Heart right ventricle (tissue), 16 donors: ENCODE results near the gene GAMT. TPM values are rescaled to one million over a fixed set of nuclear protein-coding genes. Genes with fewer than 3 reads are reported as not detected.

Experiments
- ATAC-seq, 8 donors: fragments of 200-7000 bp; cut with Tn5 transposase; one replicate each; pipeline ENCODE4 v1.9.1; 2020; ENCODE audit warnings: mild to moderate bottlenecking in 8 of 8, moderate library complexity in 8 of 8, moderate number of reproducible peaks in 1 of 8
- DNase-seq, 2 donors: peaks; one replicate each; pipeline ENCODE4 v3.0.0-alpha.2; 2020
- H3K27ac ChIP-seq, 10 donors: fragments of 200-600 bp; sonication (generic) in 2 of 10; one replicate each; pipeline versions ENCODE4 v1.5.0 to v1.8.0; 2020 to 2022; ENCODE audit warnings: mild to moderate bottlenecking in 3 of 10
- H3K27me3 ChIP-seq, 7 donors: fragments of 200-600 bp; one replicate each; pipeline ENCODE4 v1.8.0; 2021 to 2022; ENCODE audit warnings: mild to moderate bottlenecking in 2 of 7
- H3K36me3 ChIP-seq, 9 donors: fragments of 200-600 bp; sonication (generic) in 1 of 9; one replicate each; pipeline versions ENCODE4 v1.5.0 to v1.8.0; 2020 to 2022; ENCODE audit warnings: mild to moderate bottlenecking in 2 of 9
- H3K4me1 ChIP-seq, 9 donors: fragments of 200-600 bp; sonication (generic) in 1 of 9; one replicate each; pipeline versions ENCODE4 v1.5.0 to v1.8.0; 2020 to 2022; ENCODE audit warnings: mild to moderate bottlenecking in 4 of 9
- H3K4me3 ChIP-seq, 10 donors: fragments of 200-600 bp; sonication (generic) in 2 of 10; one replicate each; pipeline versions ENCODE4 v1.5.0 to v1.8.0; 2020 to 2022; ENCODE audit warnings: mild to moderate bottlenecking in 7 of 10, moderate library complexity in 2 of 10
- H3K9me3 ChIP-seq, 11 donors: fragments of 200-600 bp in 10 of 11; sonication (generic) in 2 of 11; one replicate each; pipeline versions ENCODE4 v1.5.0 to v1.8.0; 2013 to 2022; ENCODE audit warnings: mild to moderate bottlenecking in 2 of 11, control low read depth in 1 of 11, moderate library complexity in 1 of 11
- WGBS, 2 donors: extraction: QIAGEN DNeasy Blood & Tissue Kit; methylation state at CpG; one replicate each; pipeline ENCODE4 v1.1.7; 2013; ENCODE audit warnings: inconsistent platforms in 1 of 2; 5-methylcytosine and 5-hydroxymethylcytosine counted together
- intact Hi-C, 10 donors: fragments of 100-400 bp; cut with DNase I; formaldehyde crosslinking; loops; one replicate each; pipeline versions ENCODE4 v1.11.1 to v1.14.2; 2022
- polyA plus RNA-seq, 2 donors: library from polyadenylated mRNA; stranded (reverse); fragments of 200-250 nt; gene quantifications; one replicate each; pipeline ENCODE4 v1.2.3, GENCODE V29; 2013
- total RNA-seq, 10 donors: library from RNA; stranded (reverse); fragmentation: NEBNext Ultra II Directional in 3 of 10; extraction: Animal tissue kit (Norgen Biotek cat#: 25700) in 3 of 10; gene quantifications; one replicate each; pipeline versions ENCODE4 v1.2.1 to v1.2.4, GENCODE V29; 2021 to 2023
- TF ChIP-seq, protein P1 (sequence below), 9 donors: fragments of 200-600 bp; sonication (generic) in 2 of 9; IDR thresholded peaks; one replicate each; pipeline versions ENCODE4 v1.5.0 to v1.8.0; 2021 to 2022; ENCODE audit warnings: antibody characterized with exemption in 9 of 9, mild to moderate bottlenecking in 5 of 9, moderate library complexity in 1 of 9
- donor health status: Arrhythmogenic right ventricular cardiomyopathy.
- donor health status: ischemic (EF 13 %, LVEDD 7.1; RV severe dilation, severe dysfunction).
- donor health status: healthy with polysubstance abuse.
- donor health status: DM: no; HTN: yes; CAD: no.
- donor health status: DM: no; HTN: no; CAD: no.
- donor health status: ischemic (EF 25% LVEDD 6.9; RV normal size, moderate dysfunction).
- donor health status: ischemic (EF 25% LVEDD 5.7; RV mildly dilated, moderate dysfunction).
- donor health status: healthy.
- donor health status: DM: yes; HTN: yes; CAD: no.
- donor health status: Ischemic cardiomyopathy.
- donor health status: ischemic (EF 35%, LVEDD 5.7; RV mildly dilated, moderate dysfunction).
- donor health status: nonischemic (EF 11% LVEDD 7.7; RV severe dilation, severe dysfunction).
- donor health status: DM: yes; HTN: yes; CAD: no.
- donor health status: PGD.
- donor health status: ischemic (EF 29% LVEDD 5.4; RV normal size, mild dysfunction).
- donor health status: nonischemic (EF 23%, LVEDD 6.1; RV moderate dilation, normal function).

The GAMT gene
- total and polyA plus RNA-seq, 12 donors = 30.8 to 260 (median 72.1) TPM

DNA sequence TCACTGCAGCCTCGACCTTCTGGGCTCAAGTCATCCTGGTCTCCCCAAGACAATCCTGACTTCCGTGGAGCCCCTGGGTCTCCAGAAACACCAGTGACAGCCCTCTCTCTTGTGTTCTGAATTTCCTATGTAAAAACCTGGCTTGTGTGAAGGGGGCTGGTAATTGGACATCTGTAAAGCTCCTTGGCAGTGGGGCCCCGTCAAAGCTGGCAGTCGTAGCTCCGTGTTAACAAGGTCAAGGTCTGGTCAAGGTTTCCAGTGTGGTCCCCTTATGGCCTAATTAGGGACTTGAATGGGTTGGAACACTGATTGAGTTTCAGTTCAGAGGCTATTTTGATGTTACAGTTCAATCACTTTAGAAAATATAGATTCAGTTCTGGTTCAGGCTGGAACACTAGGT is 50.5 kb downstream of the GAMT start:
- TF ChIP-seq, protein P1, sequence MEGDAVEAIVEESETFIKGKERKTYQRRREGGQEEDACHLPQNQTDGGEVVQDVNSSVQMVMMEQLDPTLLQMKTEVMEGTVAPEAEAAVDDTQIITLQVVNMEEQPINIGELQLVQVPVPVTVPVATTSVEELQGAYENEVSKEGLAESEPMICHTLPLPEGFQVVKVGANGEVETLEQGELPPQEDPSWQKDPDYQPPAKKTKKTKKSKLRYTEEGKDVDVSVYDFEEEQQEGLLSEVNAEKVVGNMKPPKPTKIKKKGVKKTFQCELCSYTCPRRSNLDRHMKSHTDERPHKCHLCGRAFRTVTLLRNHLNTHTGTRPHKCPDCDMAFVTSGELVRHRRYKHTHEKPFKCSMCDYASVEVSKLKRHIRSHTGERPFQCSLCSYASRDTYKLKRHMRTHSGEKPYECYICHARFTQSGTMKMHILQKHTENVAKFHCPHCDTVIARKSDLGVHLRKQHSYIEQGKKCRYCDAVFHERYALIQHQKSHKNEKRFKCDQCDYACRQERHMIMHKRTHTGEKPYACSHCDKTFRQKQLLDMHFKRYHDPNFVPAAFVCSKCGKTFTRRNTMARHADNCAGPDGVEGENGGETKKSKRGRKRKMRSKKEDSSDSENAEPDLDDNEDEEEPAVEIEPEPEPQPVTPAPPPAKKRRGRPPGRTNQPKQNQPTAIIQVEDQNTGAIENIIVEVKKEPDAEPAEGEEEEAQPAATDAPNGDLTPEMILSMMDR (IDR thresholded peaks at IDR 0.05) = no peak
- H3K4me3 ChIP-seq = no peak overlapping the region
- H3K9me3 ChIP-seq = no peaks in the 10 kb centered on the region
- no peak for DNase-seq
- H3K4me1 ChIP-seq = peaks cover 0 to 13% (median 10%) of the 10 kb centered on the region in 9 donors
- H3K36me3 ChIP-seq = no peaks in the 10 kb centered on the region
- no peaks in the 10 kb centered on the region for H3K27me3 ChIP-seq
- WGBS, 2 donors = 33 to 49% methylated on average over 5 of the region's 5 CpGs
- ATAC-seq = no peak
- H3K27ac ChIP-seq = no peak overlapping the region
- intact Hi-C loops = loop anchor here in 1 of 10 donors (10.0 kb wide), 1 partner anchor 66 kb away; the partner anchor contains the start of gene EFNA2

DNA sequence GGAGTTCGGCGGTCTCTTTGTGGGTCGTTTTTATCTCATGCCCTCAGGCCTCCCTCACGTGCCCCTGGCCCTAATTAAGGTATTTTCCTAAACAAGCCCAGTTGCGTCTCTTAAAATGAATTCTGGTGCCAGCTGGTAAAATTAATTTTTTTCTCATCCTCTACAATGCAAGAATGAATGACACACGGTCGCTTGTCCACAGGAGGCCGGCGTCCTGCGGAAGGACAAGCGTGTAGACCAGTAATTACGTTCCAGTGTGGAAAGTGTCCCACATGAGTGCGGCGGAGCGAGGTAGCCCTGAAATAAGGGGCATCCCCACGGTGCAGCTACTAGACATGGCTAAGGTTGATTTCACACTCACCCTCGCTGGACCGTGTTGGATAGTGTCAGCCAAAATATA is 52.1 kb downstream of the GAMT start:
- intact Hi-C loops = no loop called here
- ATAC-seq = no peak
- DNase-seq = no peak
- no peak overlapping the region for H3K4me3 ChIP-seq
- TF ChIP-seq, protein P1 (IDR thresholded peaks at IDR 0.05) = no peak
- H3K27ac ChIP-seq = no peak overlapping the region
- H3K27me3 ChIP-seq = no peaks in the 10 kb centered on the region
- H3K36me3 ChIP-seq = no peaks in the 10 kb centered on the region
- no peaks in the 10 kb centered on the region for H3K9me3 ChIP-seq
- H3K4me1 ChIP-seq = peaks cover 0 to 9% (median 5%) of the 10 kb centered on the region in 9 donors
- 87 to 89% methylated on average over 18 of the region's 18 CpGs for WGBS, 2 donors

Other genes with a start within 250 kb of the GAMT start
- gene SBNO2, start 227.3 kb downstream of the GAMT start, total RNA-seq = 10 to 100 TPM; 12.6 to 61.3 (median 16.1) TPM
- gene SBNO2, start 227.3 kb downstream of the GAMT start, polyA plus RNA-seq = 10 to 100 TPM; 12.6 to 18.7 TPM
- 10 to 100 TPM; 43.7 to 71.6 (median 46.6) TPM for gene STK11, start 195.8 kb downstream of the GAMT start, total RNA-seq
- 10 to 100 TPM; 41.1 to 70.4 TPM for gene STK11, start 195.8 kb downstream of the GAMT start, polyA plus RNA-seq
- 1 to 10 TPM in 9 of 10 donors, under 1 TPM in 1; 0.96 to 2.2 (median 1.4) TPM for gene CBARP, start 163.5 kb downstream of the GAMT start, total RNA-seq
- 1 to 10 TPM in 1 of 2 donors, under 1 TPM in 1; 0.73 to 1.3 TPM for gene CBARP, start 163.5 kb downstream of the GAMT start, polyA plus RNA-seq
- gene ATP5F1D, start 159.8 kb downstream of the GAMT start, total RNA-seq = 100 to 1,000 TPM; 491 to 770 (median 553) TPM
- 1,000 to 10,000 TPM in 1 of 2 donors, 100 to 1,000 TPM in 1; 821 to 2,879 TPM for gene ATP5F1D, start 159.8 kb downstream of the GAMT start, polyA plus RNA-seq
- gene MIDN, start 153.0 kb downstream of the GAMT start, total RNA-seq = 100 to 1,000 TPM in 2 of 10 donors, 10 to 100 TPM in 8; 45.9 to 236 (median 68.5) TPM
- 10 to 100 TPM; 22.7 to 48.6 TPM for gene MIDN, start 153.0 kb downstream of the GAMT start, polyA plus RNA-seq
- 100 to 1,000 TPM; 227 to 356 (median 280) TPM for gene CIRBP, start 132.2 kb downstream of the GAMT start, total RNA-seq
- gene CIRBP, start 132.2 kb downstream of the GAMT start, polyA plus RNA-seq = 100 to 1,000 TPM; 180 to 344 TPM
- gene FAM174C, start 126.0 kb downstream of the GAMT start, total RNA-seq = 10 to 100 TPM in 7 of 10 donors, 1 to 10 TPM in 3; 8.2 to 19.0 (median 12.7) TPM
- 10 to 100 TPM; 40.2 to 70.2 TPM for gene FAM174C, start 126.0 kb downstream of the GAMT start, polyA plus RNA-seq
- gene EFNA2, start 115.7 kb downstream of the GAMT start, total RNA-seq = under 1 TPM in 1 of 10 donors, not detected in 9; 0.45 TPM
- gene EFNA2, start 115.7 kb downstream of the GAMT start, polyA plus RNA-seq = under 1 TPM in 1 of 2 donors, not detected in 1; 0.04 TPM
- gene NDUFS7, start 17.6 kb downstream of the GAMT start, total RNA-seq = 100 to 1,000 TPM; 248 to 446 (median 377) TPM
- gene NDUFS7, start 17.6 kb downstream of the GAMT start, polyA plus RNA-seq = 100 to 1,000 TPM; 307 to 498 TPM
- gene DAZAP1, start 6.0 kb upstream of the GAMT start, total RNA-seq = 100 to 1,000 TPM in 2 of 10 donors, 10 to 100 TPM in 8; 56.7 to 111 (median 73.8) TPM
- gene DAZAP1, start 6.0 kb upstream of the GAMT start, polyA plus RNA-seq = 10 to 100 TPM; 82.6 to 91.3 TPM
- 100 to 1,000 TPM; 480 to 720 (median 539) TPM for gene RPS15, start 36.9 kb upstream of the GAMT start, total RNA-seq
- gene RPS15, start 36.9 kb upstream of the GAMT start, polyA plus RNA-seq = 1,000 to 10,000 TPM; 2,400 to 3,724 TPM
- gene APC2, start 48.6 kb upstream of the GAMT start, total RNA-seq = under 1 TPM in 9 of 10 donors, not detected in 1; 0.02 to 0.23 (median 0.08) TPM
- gene APC2, start 48.6 kb upstream of the GAMT start, polyA plus RNA-seq = under 1 TPM; 0.13 to 0.15 TPM
- gene C19orf25, start 77.7 kb upstream of the GAMT start, total RNA-seq = 10 to 100 TPM; 12.7 to 19.9 (median 15.2) TPM
- gene C19orf25, start 77.7 kb upstream of the GAMT start, polyA plus RNA-seq = 10 to 100 TPM; 28.4 to 29.8 TPM
- gene PCSK4, start 88.8 kb upstream of the GAMT start, total RNA-seq = 1 to 10 TPM in 8 of 10 donors, under 1 TPM in 2; 0.38 to 3.0 (median 1.4) TPM
- 1 to 10 TPM; 1.1 to 3.9 TPM for gene PCSK4, start 88.8 kb upstream of the GAMT start, polyA plus RNA-seq
- gene REEP6, start 89.6 kb upstream of the GAMT start, total RNA-seq = 1 to 10 TPM; 1.8 to 4.6 (median 3.3) TPM
- 1 to 10 TPM; 4.8 to 5.0 TPM for gene REEP6, start 89.6 kb upstream of the GAMT start, polyA plus RNA-seq
- 10 to 100 TPM; 16.7 to 69.4 (median 38.4) TPM for gene ADAMTSL5, start 111.5 kb upstream of the GAMT start, total RNA-seq
- gene ADAMTSL5, start 111.5 kb upstream of the GAMT start, polyA plus RNA-seq = 10 to 100 TPM; 26.0 to 30.9 TPM
- under 1 TPM in 1 of 10 donors, not detected in 9; 0.11 TPM for gene PLK5, start 122.5 kb upstream of the GAMT start, total RNA-seq
- gene PLK5, start 122.5 kb upstream of the GAMT start, polyA plus RNA-seq = under 1 TPM in 1 of 2 donors, not detected in 1; 0.57 TPM
- gene MEX3D, start 166.8 kb upstream of the GAMT start, total RNA-seq = 1 to 10 TPM; 5.4 to 9.4 (median 8.1) TPM
- 1 to 10 TPM; 1.8 to 5.9 TPM for gene MEX3D, start 166.8 kb upstream of the GAMT start, polyA plus RNA-seq
- 100 to 1,000 TPM in 1 of 10 donors, 10 to 100 TPM in 9; 34.5 to 101 (median 47.7) TPM for gene MBD3, start 191.3 kb upstream of the GAMT start, total RNA-seq
- 100 to 1,000 TPM; 111 to 125 TPM for gene MBD3, start 191.3 kb upstream of the GAMT start, polyA plus RNA-seq
- gene UQCR11, start 203.9 kb upstream of the GAMT start, total RNA-seq = 1,000 to 10,000 TPM in 2 of 10 donors, 100 to 1,000 TPM in 8; 569 to 1,132 (median 804) TPM
- 100 to 1,000 TPM; 141 to 382 TPM for gene UQCR11, start 203.9 kb upstream of the GAMT start, polyA plus RNA-seq